Tibial artery (tissue), 4 donors: ENCODE measurements around the gene SKAP1.

Source experiments
- DNase-seq, 2 donors: peaks; one replicate each; pipeline ENCODE4 v3.0.0-alpha.2; 2019
- H3K27ac ChIP-seq, 2 donors: fragments of 200-600 bp; sonication (generic) in 1 of 2; 1 replicate in 1 of 2; 2 replicates in 1 of 2; pipeline ENCODE4 v1.5.1; 2018 to 2019; ENCODE audit warnings: mild to moderate bottlenecking in 1 of 2
- H3K27me3 ChIP-seq, 2 donors: fragments of 200-600 bp; sonication (generic) in 1 of 2; one replicate each; pipeline versions ENCODE4 v1.5.1 to v1.6.0; 2016 to 2019
- H3K36me3 ChIP-seq, 3 donors: fragments of 200-600 bp; sonication (generic) in 2 of 3; one replicate each; pipeline ENCODE4 v1.5.1; 2016 to 2019; ENCODE audit warnings: mild to moderate bottlenecking in 2 of 3
- H3K4me1 ChIP-seq, 4 donors: fragments of 200-600 bp; sonication (generic) in 2 of 4; 1 replicate in 3 of 4; 2 replicates in 1 of 4; pipeline ENCODE4 v1.5.1; 2016 to 2019
- H3K4me3 ChIP-seq, 2 donors: fragments of 200-600 bp; sonication (generic) in 1 of 2; 1 replicate in 1 of 2; 2 replicates in 1 of 2; pipeline ENCODE4 v1.5.1; 2018 to 2019; ENCODE audit warnings: mild to moderate bottlenecking in 2 of 2
- H3K9me3 ChIP-seq, 3 donors: fragments of 200-600 bp; sonication (generic) in 1 of 3; one replicate each; pipeline ENCODE4 v1.5.1; 2016 to 2019
- intact Hi-C: fragments of 100-400 bp; cut with DNase I; formaldehyde crosslinking; loops from one replicate; pipeline ENCODE4 v1.15.0; 2023; ENCODE audit warnings: low total_unique reads
- TF ChIP-seq, protein P1 (sequence below), 2 experiments: fragments of 200-600 bp in 1 of 2; fragments of 450-650 bp in 1 of 2; IDR thresholded peaks; one replicate each; pipeline ENCODE4 v1.5.1; 2017 to 2019; ENCODE audit warnings: antibody characterized with exemption in 2 of 2, mild to moderate bottlenecking in 1 of 2, moderate library complexity in 1 of 2

Gene SKAP1

DNA sequence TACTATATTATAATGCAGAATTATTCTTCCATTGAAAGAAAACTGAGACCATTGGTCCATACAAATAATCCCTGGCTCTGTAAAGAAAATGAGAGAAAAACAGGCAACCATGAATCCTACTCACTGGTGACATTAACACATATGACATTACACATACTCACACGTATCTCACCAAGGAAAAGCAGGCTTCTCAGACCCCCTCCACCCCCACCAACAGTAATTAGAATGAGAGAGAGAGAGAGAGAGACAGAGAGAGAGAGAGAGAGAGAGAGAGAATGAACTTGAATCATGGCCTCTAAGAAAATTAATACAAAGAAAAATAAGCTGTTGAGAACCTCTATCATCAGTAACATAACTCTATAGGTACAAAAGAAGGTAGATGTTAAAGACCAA lies 190.4 kb downstream of the SKAP1 start:
- no peaks in the 10 kb centered on the region for H3K36me3 ChIP-seq
- no peak for DNase-seq

DNA sequence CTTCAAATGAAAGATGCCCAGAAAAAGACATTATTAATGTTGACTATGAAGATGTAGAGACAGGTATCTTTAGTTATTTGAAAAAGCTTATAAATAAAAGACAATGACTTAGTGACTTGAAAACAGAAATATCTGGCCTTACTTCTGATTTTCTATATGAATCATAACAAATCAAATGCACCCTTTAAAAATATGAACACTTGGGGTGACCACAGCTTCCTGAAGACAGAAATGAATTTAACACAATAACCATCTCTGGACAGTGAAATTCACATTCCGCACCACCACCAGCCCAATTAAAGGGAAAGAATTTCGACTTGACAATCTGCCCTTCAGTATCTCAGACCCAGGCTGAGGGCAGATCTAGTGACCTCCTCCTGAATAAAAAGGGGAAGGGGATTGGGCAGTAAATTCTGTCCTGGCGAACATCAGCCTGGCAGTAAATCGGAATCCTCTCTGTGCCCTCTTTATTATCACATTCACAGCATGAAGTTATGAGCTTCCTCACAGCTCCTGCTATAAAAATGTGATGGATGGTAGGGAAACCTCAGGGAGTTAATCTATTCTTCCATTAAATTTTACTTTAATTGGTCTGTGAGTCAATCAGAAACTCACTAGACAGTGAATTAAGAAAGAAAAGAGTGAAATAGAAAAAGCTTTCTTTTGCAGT lies 190.9 kb downstream of the SKAP1 start:
- Histone ChIP-seq H3K4me1 (peaks cover 0 to 21% (median 9%) of the 10 kb centered on the region in 4 donors), H3K27me3 (no peaks in the 10 kb centered on the region), H3K27ac (no peak overlapping the region), H3K36me3 (no peaks in the 10 kb centered on the region), H3K4me3 (no peak overlapping the region), H3K9me3 (no peaks in the 10 kb centered on the region)
- TF ChIP-seq, protein P1, sequence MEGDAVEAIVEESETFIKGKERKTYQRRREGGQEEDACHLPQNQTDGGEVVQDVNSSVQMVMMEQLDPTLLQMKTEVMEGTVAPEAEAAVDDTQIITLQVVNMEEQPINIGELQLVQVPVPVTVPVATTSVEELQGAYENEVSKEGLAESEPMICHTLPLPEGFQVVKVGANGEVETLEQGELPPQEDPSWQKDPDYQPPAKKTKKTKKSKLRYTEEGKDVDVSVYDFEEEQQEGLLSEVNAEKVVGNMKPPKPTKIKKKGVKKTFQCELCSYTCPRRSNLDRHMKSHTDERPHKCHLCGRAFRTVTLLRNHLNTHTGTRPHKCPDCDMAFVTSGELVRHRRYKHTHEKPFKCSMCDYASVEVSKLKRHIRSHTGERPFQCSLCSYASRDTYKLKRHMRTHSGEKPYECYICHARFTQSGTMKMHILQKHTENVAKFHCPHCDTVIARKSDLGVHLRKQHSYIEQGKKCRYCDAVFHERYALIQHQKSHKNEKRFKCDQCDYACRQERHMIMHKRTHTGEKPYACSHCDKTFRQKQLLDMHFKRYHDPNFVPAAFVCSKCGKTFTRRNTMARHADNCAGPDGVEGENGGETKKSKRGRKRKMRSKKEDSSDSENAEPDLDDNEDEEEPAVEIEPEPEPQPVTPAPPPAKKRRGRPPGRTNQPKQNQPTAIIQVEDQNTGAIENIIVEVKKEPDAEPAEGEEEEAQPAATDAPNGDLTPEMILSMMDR (IDR thresholded peaks at IDR 0.05): no peak
- intact Hi-C loops: no loop called here
- no peak for DNase-seq

More for the DNA sequence above, 190.4 kb downstream of the SKAP1 start:
- Histone ChIP-seq H3K9me3 (no peaks in the 10 kb centered on the region), H3K27ac (no peak overlapping the region), H3K27me3 (no peaks in the 10 kb centered on the region), H3K4me3 (no peak overlapping the region), H3K4me1 (peaks cover 0 to 21% (median 9%) of the 10 kb centered on the region in 4 donors)
- intact Hi-C loops: no loop called here
- TF ChIP-seq, protein P1 (IDR thresholded peaks at IDR 0.05): no peak

DNA sequence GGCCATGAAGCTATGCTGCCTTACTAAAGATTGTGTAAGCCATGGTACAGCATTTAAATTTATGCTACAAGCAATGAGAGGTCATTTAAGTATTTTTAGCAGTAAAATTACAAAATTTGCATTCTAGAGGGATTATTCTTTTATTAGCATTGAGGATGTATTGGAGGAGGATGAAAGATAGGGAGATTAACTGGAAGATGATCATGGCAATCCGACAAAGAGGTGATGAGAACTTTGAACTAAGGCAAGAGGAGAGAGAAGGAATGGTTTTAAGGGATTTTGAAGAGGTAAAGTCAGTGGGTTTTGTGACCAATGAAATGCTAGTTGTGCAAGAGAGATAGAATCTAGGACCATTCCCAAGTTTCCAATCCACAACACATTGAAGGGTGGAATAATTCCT lies 192.6 kb downstream of the SKAP1 start:
- H3K4me1 ChIP-seq: peaks cover 0 to 21% (median 9%) of the 10 kb centered on the region in 4 donors
- no peaks in the 10 kb centered on the region for H3K36me3 ChIP-seq
- H3K27ac ChIP-seq: no peak overlapping the region
- intact Hi-C loops: no loop called here
- TF ChIP-seq, protein P1 (IDR thresholded peaks at IDR 0.05): no peak
- no peak overlapping the region for H3K4me3 ChIP-seq
- DNase-seq: no peak
- H3K9me3 ChIP-seq: no peaks in the 10 kb centered on the region
- peaks cover 0 to 5% of the 10 kb centered on the region in 2 donors for H3K27me3 ChIP-seq

DNA sequence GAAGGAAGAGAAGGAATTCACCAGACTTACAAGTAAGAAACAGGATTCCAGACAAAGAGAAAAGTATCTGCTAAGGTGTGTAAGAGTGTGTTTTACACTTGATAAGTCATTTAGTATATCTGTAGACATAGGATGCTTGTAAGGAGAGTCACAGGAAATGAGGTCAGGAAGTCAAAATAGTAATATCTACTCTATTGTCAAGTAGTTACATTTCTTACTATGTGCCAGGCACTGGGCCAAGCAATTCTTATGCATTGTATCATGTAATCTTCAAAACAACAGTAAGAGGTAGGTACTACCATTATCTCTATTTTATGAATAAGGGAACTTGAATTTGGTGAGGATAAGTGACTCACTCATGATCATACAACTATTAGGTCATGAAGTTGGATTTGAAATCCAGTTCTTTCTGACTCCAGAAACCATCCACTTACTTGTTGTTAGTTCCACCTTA lies 193.3 kb downstream of the SKAP1 start:
- Histone ChIP-seq H3K27me3 (peaks cover 0 to 11% of the 10 kb centered on the region in 2 donors), H3K36me3 (no peaks in the 10 kb centered on the region), H3K4me1 (peaks cover 0 to 18% (median 9%) of the 10 kb centered on the region in 4 donors), H3K4me3 (no peak overlapping the region), H3K9me3 (no peaks in the 10 kb centered on the region), H3K27ac (no peak overlapping the region)
- intact Hi-C loops: no loop called here
- TF ChIP-seq, protein P1 (IDR thresholded peaks at IDR 0.05): no peak
- no peak for DNase-seq

DNA sequence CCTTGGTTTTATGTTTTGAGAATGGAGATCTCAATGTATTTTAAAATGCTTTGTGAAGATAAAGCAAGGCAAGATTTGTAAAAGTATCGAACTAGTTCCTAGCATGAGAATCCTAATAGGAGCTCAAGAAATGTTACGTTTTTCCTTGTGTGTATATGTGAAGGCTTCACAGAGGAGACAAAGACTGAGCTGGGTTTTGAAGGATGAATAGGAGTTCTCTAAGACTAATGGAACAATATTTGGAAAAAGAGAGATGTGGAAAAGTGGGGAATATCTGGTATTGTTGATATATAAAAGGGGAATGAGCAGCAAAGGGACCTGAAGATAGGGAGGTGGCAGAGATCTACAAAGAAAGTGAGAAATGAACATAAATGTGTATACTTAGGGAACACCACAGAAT lies 195.1 kb downstream of the SKAP1 start:
- no peak overlapping the region for H3K4me3 ChIP-seq
- no peaks in the 10 kb centered on the region for H3K36me3 ChIP-seq
- DNase-seq: no peak
- no peaks in the 10 kb centered on the region for H3K9me3 ChIP-seq
- H3K27ac ChIP-seq: no peak overlapping the region
- H3K27me3 ChIP-seq: peaks cover 0 to 26% of the 10 kb centered on the region in 2 donors
- intact Hi-C loops: no loop called here
- TF ChIP-seq, protein P1 (IDR thresholded peaks at IDR 0.05): no peak
- peaks cover 0 to 1% (median under 1%) of the 10 kb centered on the region in 4 donors for H3K4me1 ChIP-seq
